Transverse colon (tissue), 4 donors: Measurements from ENCODE around the gene MAP3K1. TPM values are rescaled to one million over a fixed set of nuclear protein-coding genes. Genes with fewer than 3 reads are reported as not detected.
A peak's percentile ranks its signal among the peaks of the same experiment; 100 is the strongest.

Source experiments
- DNase-seq: peaks from one replicate; pipeline ENCODE4 v3.0.0-alpha.2; 2019
- H3K27ac ChIP-seq, 4 donors: fragments of 200-600 bp; sonication (generic); 2 replicates each; pipeline ENCODE4 v1.5.1; 2016 to 2018; ENCODE audit warnings: inconsistent platforms in 4 of 4
- H3K27me3 ChIP-seq: fragments of 200-600 bp; sonication (generic); 2 replicates; pipeline ENCODE4 v1.5.1; 2017; ENCODE audit warnings: inconsistent platforms
- H3K36me3 ChIP-seq, 4 donors: fragments of 200-600 bp; sonication (generic); 2 replicates each; pipeline ENCODE4 v1.5.1; 2017 to 2019; ENCODE audit warnings: inconsistent platforms in 4 of 4
- H3K4me1 ChIP-seq, 4 donors: fragments of 200-600 bp; sonication (generic); 2 replicates each; pipeline ENCODE4 v1.5.1; 2017 to 2020; ENCODE audit warnings: inconsistent platforms in 4 of 4
- H3K4me3 ChIP-seq, 4 donors: fragments of 200-600 bp; sonication (generic); 1 replicate in 1 of 4; 2 replicates in 3 of 4; pipeline versions ENCODE4 v1.5.1 to v1.6.1; 2017 to 2019; ENCODE audit warnings: inconsistent platforms in 4 of 4
- H3K9me3 ChIP-seq, 2 donors: fragments of 200-600 bp; sonication (generic); 2 replicates each; pipeline ENCODE4 v1.5.1; 2017 to 2019; ENCODE audit warnings: inconsistent platforms in 2 of 2
- CTCF ChIP-seq, 5 experiments: fragments of 200-600 bp in 3 of 5; fragments of 450-650 bp in 2 of 5; sonication (generic) in 3 of 5; IDR thresholded peaks; 1 replicate in 2 of 5; 2 replicates in 3 of 5; pipeline ENCODE4 v1.5.1; 2016 to 2017; ENCODE audit warnings: antibody characterized with exemption in 5 of 5, inconsistent platforms in 3 of 5, mild to moderate bottlenecking in 2 of 5, moderate library complexity in 1 of 5
- EP300 ChIP-seq: sonication (generic); formaldehyde crosslinking; IDR thresholded peaks from one replicate; pipeline ENCODE4 v1.6.1; 2017; ENCODE audit warnings: antibody characterized with exemption, low read depth
- POLR2A ChIP-seq: fragments of 450-650 bp; IDR thresholded peaks from one replicate; pipeline ENCODE4 v1.6.1; 2016; ENCODE audit warnings: antibody characterized with exemption, mild to moderate bottlenecking, moderate library complexity
- POLR2AphosphoS5 ChIP-seq, 3 donors: sonication (generic); formaldehyde crosslinking; IDR thresholded peaks; one replicate each; pipeline ENCODE4 v1.6.1; 2016; ENCODE audit warnings: antibody characterized with exemption in 3 of 3
- WGBS, 2 donors: methylation state at CpG; one replicate each; pipeline ENCODE4 v1.1.5; 2018; ENCODE audit warnings: low coverage in 1 of 2; 5-methylcytosine and 5-hydroxymethylcytosine counted together
- in situ Hi-C, 4 donors: fragments of 200-750 bp; cut with MboI; loops; one replicate each; pipeline versions ENCODE4 v1.15.0 to v1.15.1; 2017; ENCODE audit warnings: low sequenced_read_pairs in 3 of 4, low pct_ligation_motif_present in 1 of 4, low pct_unique_long_range_greater_than_20kb in 1 of 4
- intact Hi-C: fragments of 100-400 bp; cut with DNase I; formaldehyde crosslinking; loops from one replicate; pipeline ENCODE4 v1.15.1; 2023; ENCODE audit warnings: low total_unique reads
- total RNA-seq, 4 donors: library from RNA; depleted of rRNA; stranded (reverse); fragments of >200 nt; gene quantifications; one replicate each; pipeline ENCODE4 v1.1.0, GENCODE V29; 2016

The MAP3K1 gene
- total RNA-seq, 4 donors from 2014 or later = 8.6 to 17.3 (median 12.4) TPM

- intact Hi-C loops (no loop called here), in situ Hi-C loops (no loop called here)
- Histone ChIP-seq H3K4me1 (peaks cover 0 to 32% (median 0%) of the 10 kb centered on the region in 4 donors), H3K27me3 (no peaks in the 10 kb centered on the region), H3K9me3 (no peaks in the 10 kb centered on the region), H3K36me3 (no peaks in the 10 kb centered on the region), H3K4me3 (no peak overlapping the region), H3K27ac (no peak overlapping the region)
- DNase-seq = no peak
- no peak for TF ChIP-seq EP300
These were observed 8.7 kb downstream of the MAP3K1 start for GRCh38 chr5:56824019-56824418.

GRCh38 chr5:56825222-56825824 lies 10.0 kb downstream of the MAP3K1 start:
- peaks cover 0 to 37% (median 0%) of the 10 kb centered on the region in 4 donors for H3K4me1 ChIP-seq
- no peak for TF ChIP-seq POLR2A
- TF ChIP-seq CTCF (IDR thresholded peaks at IDR 0.05) = no peak
- TF ChIP-seq POLR2AphosphoS5 (IDR thresholded peaks at IDR 0.05) = no peak
- no peak for TF ChIP-seq EP300
- intact Hi-C loops = no loop called here

GRCh38 chr5:56827049-56827448 lies 11.7 kb downstream of the MAP3K1 start:
- intact Hi-C loops (no loop called here), in situ Hi-C loops (loop anchor here in 1 of 4 donors (25.0 kb wide), 1 partner anchor 890 kb away; no protein-coding TSS in a partner anchor)
- WGBS, 2 donors = 72 to 80% methylated on average over 1 to 5 of the region's 5 CpGs
- Histone ChIP-seq H3K4me1 (peaks cover 0 to 45% (median 2%) of the 10 kb centered on the region in 4 donors), H3K27ac (no peak overlapping the region), H3K27me3 (no peaks in the 10 kb centered on the region), H3K36me3 (no peaks in the 10 kb centered on the region), H3K9me3 (no peaks in the 10 kb centered on the region), H3K4me3 (no peak overlapping the region)
- DNase-seq = no peak
- TF ChIP-seq POLR2AphosphoS5 (IDR thresholded peaks at IDR 0.05) (no peak), CTCF (IDR thresholded peaks at IDR 0.05) (peak in 1 of 5 experiments; percentile 14)

More at GRCh38 chr5:56825222-56825824, 10.0 kb downstream of the MAP3K1 start:
- H3K9me3 ChIP-seq = no peaks in the 10 kb centered on the region
- H3K36me3 ChIP-seq = no peaks in the 10 kb centered on the region
- no peak for DNase-seq
- in situ Hi-C loops = loop anchor here in 1 of 4 donors (25.0 kb wide), 1 partner anchor 888 kb away; no protein-coding TSS in a partner anchor
- 87% methylated on average over 3 of the region's 3 CpGs; no CpG with 5 or more reads in 1 of the 2 donors for WGBS, 2 donors
- H3K27me3 ChIP-seq = no peaks in the 10 kb centered on the region
- no peak overlapping the region for H3K4me3 ChIP-seq
- no peak overlapping the region for H3K27ac ChIP-seq

DNA sequence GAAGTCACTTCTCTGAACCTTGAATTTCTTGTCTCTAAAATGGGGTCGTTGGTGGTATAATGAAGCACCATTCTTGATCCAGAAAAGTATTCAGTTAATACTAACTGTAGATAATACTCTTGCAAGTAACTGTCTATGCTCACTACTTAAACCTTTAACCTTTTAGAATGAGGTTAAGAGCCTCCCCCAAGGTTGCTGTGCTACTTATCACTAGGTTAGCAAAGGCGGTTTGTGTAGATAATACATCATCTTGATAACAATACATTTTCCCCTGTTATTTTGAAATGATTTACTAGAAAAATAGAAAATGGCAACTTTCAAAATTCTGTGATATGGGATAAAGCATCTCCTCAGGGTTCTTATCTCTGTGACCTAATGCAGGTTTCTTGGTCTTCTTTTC lies 12.6 kb downstream of the MAP3K1 start:
- 86 to 92% methylated on average over 2 of the region's 2 CpGs for WGBS, 2 donors
- intact Hi-C loops (no loop called here), in situ Hi-C loops (loop anchor here in 1 of 4 donors (25.0 kb wide), 1 partner anchor 891 kb away; no protein-coding TSS in a partner anchor)
- Histone ChIP-seq H3K9me3 (no peaks in the 10 kb centered on the region), H3K4me1 (peaks cover 0 to 46% (median 2%) of the 10 kb centered on the region in 4 donors), H3K36me3 (no peaks in the 10 kb centered on the region), H3K4me3 (no peak overlapping the region), H3K27me3 (no peaks in the 10 kb centered on the region), H3K27ac (no peak overlapping the region)
- no peak for DNase-seq
- no peak for TF ChIP-seq EP300
- no peak for TF ChIP-seq CTCF (IDR thresholded peaks at IDR 0.05)
- no peak for TF ChIP-seq POLR2A
